HG02973 (cell line): ENCODE results near the gene NDUFA3.

ENCODE experiments used
- ATAC-seq: cut with Tn5 transposase; IDR thresholded peaks from one replicate; pipeline ENCODE4 v1.9.1; 2021; ENCODE audit warnings: moderate library complexity; ENCODE audit not compliant: unreplicated experiment

The NDUFA3 gene

DNA sequence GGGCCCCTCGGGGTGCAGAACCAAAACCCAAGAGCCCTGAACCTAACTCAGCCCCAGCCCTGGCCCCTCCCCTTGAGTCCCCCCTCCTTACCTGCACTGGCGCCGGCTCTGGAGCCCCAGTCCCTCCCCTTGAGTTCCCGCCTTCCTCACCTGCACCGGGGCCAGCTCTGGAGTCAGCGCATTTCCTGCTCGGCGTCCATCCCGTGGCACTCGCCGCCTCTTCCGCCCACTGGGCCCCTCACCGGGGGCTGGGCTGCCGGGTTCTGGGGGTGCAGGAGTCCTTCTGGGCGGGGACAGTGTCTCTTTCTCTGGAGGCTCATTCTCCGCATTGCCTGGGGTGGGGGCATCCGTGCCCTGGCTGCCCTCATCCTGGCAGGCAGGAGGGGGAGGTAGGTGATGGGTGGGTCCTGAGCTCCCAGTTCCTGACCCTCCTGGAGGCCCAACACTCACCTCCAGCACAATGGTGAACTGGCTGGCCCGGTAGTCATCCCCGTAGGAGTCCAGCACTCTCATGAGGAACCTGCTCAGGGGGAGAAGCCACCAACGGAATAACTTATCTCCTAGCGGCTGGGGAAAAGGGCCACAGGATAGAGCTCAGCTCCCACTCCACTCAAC lies 5.3 kb downstream of the NDUFA3 start:
- no peak for ATAC-seq

DNA sequence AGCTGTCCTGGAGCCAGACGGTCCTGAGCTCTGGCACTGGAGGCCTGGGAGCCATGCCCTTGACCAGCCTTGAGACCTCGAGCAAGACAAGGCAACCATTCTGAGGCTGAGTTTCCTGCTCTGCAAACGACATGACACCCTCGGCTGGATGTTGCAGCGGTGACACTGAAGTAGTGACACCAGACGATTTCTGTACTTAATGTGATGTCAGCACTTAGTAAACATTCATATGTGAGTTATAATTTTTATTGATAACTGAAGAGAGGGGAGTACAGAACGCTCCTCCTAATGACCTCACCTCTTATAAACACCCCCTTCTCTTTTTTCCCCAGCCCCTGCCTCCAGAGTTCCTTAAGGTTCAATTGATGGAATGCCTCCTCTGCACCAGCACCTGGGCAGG lies 5.8 kb downstream of the NDUFA3 start:
- ATAC-seq, result no peak

DNA sequence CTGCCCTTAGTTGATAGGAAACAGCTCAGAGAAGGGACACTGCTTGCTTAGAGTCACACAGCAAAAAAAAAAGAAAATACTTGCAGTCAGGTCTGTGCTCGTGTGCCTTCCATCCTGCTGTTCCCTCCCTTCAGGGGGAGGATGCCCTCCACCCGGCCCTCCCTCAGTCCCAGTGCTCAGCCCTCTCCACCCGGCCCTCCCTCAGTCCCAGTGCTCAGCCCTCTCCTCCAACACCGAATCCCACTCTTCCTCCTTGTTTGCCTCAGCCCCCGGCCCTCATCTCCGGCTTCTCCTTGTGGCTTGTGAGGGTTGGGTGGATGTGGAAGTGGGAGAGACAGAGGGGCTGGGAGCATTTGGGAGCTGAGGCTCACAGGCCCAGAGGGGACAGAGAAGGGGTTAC lies 7.0 kb downstream of the NDUFA3 start:
- no peak for ATAC-seq

DNA sequence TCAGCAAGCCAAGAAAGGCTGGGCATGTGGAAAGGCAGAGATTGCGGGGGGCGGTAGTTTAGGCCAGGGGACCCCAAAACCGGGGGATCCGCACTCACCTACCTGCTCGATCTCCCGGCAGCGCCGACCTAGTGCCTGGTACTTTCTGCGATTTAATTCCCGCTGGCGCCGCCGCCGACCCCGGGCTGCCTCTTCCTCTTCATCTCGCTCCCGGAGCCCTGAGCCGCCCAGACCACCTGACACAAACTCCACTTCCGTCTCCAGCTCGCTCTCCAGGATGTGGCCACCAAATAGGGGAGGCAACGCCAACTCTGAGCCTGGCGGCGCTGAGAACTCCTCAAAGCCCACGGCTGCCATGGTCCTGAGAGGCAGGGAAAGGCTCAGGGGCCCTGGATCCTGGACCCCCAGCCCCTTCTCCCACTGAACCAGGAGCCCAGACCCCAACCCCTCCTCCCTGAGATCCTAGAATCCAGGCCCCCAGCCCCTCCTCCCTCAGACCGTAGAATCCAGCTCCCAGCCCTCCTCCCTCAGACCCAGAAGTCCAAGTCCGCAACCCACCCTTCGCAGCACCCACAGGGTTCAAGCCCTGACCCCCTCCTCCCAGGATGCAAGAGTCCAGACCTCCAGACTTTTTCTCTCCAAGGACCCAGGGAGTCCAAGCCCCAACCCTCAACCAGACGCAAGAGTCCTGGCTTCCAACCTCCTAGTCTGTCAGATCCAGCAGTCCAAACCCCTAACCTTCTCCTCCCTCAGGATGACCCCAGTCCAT lies 11.9 kb downstream of the NDUFA3 start:
- peak; percentile 28 for ATAC-seq

DNA sequence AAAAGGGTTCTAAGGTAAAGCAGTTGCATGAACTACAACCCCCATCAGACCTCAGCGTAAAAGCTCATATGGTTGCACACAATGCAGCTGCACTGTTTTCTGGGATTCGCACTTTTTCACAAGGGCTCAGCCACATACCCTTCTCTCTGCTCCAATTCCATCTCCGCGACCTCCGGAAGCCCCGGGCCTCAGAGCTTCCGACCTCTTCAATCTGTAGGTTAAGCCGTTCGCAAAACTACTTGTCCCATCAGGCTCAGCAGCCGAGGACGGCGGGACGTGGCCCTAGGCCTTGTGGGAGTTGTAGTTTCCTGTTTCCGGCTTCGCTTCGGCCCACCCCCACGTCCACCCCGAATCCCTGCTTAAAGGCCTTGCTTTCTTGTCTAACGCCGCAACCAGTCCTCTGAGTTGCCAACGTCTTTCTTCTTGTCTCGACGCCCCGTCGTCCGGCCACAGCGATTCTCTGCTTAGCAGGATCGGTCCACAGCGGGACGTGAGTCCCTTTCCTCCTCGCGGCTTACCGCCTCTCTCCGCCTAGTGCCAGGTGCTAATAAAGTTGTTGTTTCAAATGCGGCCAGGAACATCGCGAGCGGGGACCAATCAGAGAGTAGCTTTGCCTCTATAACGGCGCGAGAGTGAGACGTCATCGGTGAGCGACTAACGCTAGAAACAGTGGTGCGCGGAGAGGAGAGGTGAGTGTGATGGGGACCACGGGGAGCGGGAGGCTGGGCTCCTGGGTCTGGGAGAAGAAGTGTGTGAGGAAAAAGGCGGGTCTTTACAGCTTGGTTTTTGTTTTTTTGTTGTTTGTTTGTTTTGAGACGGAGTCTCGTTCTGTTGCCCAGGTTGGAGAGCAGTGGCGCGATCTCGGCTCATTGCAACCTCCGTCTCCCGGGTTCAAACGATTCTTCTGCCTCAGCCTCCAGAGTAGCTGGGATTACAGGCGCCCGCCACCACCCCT lies 12.7 kb downstream of the NDUFA3 start, which contains the start of the genes PRPF31 and TFPT:
Gene PRPF31, plus strand, starts transcription at position 646 of the 955 bp plus-strand sequence. CDS start 2,525 bp downstream, outside the sequence.
Gene TFPT, minus strand, starts transcription at position 549 of the 955 bp plus-strand sequence. Its CDS starts 388 bp downstream, at position 161.
- ATAC-seq, result peak; percentile 76

DNA sequence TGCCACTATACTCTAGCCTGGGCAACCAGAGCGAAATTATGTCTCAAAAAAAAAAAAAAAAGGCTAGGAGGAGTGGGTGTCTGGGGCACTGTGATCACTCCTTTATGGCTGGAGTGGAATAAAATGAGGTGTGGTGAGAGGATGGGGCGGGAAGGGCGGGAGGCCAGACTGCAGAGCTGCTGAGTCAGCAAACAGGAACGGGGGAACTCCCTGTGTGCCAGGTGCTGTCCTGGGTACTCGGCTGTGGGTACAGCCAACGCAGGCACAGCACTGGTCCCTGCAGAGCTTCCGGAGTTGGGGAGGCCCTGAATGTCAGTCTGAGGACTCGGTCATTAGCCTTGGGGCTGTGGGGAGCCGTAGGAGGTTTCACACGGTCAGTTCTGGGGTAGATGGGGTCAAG lies 18.6 kb downstream of the NDUFA3 start:
- no peak for ATAC-seq

DNA sequence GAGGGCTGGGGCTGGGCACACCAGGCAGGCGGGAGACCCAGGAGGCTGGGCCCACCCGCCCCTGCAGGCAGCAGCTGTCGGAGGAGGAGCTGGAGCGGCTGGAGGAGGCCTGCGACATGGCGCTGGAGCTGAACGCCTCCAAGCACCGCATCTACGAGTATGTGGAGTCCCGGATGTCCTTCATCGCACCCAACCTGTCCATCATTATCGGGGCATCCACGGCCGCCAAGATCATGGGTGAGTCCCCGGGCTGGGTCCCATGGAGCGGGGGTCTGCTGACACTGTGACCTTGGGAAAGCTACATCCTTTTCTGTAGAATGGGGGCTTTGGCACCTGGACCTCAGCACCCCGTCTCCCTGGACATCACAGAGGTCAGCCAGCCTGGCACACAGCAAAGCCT lies 21.0 kb downstream of the NDUFA3 start:
- ATAC-seq, result no peak

DNA sequence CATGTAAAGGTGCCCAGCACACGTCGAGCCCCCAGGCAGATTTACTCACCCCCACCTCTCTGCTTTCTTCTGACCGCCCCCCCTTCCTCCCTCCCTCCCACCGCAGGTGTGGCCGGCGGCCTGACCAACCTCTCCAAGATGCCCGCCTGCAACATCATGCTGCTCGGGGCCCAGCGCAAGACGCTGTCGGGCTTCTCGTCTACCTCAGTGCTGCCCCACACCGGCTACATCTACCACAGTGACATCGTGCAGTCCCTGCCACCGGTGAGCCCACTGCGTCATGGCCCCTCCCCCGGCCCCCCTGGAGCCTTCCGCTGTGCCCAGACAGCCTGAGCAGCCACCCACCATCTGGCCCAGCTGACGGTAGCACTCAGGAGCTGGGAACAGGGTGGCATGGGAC lies 21.7 kb downstream of the NDUFA3 start:
- no peak for ATAC-seq

DNA sequence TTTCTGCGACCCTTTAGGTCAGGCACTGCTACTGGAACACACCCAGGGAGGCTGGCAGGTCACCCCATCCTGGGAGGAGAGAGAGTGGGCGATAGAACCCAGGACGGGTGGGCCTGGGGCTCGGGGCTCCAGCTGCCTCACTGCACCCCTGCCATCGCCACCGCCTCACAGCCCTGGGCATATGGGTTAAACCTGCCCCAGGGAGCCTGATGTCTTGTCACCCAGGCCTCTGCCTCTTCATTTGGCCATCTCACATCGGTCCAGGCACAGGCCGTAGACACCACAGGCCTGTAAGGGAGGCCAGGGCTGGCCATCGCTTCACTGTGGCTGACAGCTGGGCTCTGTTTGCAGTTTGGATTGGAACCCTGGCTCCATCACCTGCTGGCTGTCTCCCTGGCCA lies 23.1 kb downstream of the NDUFA3 start:
- no peak for ATAC-seq

DNA sequence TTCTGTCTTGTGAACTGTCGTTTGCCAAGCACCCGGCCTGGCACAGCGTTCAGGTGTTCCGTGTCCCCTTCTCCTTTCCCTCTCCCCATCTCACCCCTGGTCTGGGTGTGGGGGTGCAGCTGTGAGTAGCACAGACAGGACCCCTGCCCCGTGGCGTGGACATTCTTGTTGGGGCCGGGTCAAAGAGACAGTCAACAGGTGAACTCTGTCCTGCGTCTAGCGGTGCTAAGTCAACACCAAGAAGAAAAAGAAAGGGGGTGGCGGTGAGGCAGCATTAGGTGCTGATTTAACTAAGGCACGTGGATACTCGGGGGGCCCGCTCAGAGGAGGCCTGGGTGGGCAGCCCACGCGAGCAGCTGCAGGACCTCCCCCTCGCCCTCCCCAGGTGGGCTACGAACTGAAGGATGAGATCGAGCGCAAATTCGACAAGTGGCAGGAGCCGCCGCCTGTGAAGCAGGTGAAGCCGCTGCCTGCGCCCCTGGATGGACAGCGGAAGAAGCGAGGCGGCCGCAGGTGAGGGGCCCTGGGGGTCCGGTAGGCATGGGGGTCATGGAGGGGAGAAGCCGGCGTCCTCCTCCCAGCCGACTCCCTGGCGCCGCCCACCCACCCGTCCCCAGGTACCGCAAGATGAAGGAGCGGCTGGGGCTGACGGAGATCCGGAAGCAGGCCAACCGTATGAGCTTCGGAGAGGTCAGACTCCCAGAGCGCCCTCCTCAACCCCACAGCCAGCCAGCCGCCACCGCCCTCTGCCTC lies 25.2 kb downstream of the NDUFA3 start:
- ATAC-seq, result no peak

DNA sequence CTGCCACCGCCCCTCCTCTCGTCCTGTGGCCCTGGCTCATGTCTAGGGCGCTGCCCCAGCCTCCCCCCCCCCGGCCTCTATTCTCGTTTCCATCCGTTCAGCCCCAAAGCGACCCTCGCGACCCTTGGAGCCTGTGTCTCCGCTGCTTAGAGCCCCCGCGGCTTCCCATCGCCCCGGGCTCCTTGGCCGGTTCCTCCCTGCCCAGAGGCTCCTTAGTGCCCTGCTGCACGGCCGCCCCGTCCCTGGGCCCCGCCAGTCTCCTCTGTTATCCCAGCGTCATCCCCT lies 25.7 kb downstream of the NDUFA3 start:
- no peak for ATAC-seq

DNA sequence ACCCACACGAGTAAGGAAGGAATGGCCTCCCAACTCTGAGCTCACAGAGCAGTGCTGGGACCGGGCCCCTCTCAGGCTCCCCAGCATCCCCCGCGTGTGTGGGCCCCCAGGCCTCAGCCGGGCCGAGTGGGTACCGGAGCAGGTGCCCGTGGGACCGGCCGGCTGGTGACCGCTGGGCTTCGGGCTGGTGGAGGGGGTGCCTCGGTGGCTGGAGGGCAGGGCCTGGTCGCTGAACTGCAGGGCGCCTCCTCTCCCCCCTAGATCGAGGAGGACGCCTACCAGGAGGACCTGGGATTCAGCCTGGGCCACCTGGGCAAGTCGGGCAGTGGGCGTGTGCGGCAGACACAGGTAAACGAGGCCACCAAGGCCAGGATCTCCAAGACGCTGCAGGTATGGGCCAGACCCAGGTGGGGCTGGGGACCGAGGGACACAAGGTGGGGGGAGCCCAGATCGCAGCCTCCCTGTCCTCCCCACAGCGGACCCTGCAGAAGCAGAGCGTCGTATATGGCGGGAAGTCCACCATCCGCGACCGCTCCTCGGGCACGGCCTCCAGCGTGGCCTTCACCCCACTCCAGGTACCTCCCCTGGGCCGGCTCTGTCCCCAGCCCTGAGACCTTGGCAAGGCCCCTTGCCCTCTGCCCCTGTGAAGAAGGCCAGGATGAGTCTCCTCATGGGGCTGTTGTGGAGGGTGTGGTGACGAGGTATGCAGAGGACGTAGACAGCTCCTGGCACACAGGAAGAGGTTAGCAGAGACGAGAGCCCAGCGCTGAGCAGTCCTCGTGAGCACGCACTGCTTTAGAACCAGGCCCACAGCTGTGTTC lies 26.4 kb downstream of the NDUFA3 start:
- ATAC-seq, result no peak

DNA sequence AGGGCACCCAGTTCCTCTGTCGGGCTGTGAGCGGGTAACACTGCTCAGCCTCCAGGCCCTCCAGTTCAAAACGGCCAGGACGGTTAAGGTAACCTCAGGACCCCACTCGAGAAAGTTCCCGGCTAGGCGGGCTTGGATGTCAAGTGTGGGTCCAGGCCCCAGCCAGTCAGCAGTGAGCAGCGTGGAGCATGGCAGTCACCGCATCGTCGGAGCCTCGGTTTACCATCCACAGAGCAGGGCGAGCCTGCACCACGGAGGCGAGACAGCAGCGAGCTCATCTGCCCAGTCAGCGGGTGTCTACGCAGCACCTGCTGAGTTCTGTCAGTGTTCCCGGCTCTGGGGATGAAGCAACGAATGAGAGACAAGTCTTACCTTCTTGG lies 27.0 kb downstream of the NDUFA3 start:
- no peak for ATAC-seq

DNA sequence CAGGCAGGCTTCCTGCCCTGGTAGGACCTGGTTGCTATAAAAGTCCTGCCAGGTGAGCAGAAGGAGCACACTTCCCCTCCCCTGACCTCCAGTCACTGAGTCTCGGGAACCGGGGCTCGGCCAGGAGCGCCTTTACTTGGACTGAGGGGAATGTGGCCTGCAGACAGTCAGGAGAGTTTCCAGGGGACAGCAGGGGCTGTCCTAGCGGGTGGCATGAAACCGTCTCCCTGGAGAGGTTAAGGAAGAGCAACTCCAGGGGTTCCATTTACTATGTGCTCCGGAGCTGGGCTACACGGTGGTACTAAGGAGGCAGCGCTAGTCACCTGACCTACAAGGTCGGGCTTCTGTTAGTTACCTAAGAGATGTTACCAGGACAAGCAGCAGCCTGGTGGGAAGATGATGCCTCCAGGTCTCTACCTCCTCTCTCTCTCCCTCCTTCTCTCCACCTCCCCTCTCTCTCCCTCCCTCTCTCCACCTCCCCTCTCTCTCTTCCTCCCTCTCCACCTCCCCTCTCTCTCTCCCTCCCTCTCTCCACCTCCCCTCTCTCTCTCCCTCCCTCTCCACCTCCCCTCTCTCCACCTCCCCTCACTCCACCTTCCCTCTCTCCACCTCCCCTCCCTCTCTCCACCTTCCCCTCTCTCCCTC lies 30.8 kb downstream of the NDUFA3 start:
- no peak for ATAC-seq

DNA sequence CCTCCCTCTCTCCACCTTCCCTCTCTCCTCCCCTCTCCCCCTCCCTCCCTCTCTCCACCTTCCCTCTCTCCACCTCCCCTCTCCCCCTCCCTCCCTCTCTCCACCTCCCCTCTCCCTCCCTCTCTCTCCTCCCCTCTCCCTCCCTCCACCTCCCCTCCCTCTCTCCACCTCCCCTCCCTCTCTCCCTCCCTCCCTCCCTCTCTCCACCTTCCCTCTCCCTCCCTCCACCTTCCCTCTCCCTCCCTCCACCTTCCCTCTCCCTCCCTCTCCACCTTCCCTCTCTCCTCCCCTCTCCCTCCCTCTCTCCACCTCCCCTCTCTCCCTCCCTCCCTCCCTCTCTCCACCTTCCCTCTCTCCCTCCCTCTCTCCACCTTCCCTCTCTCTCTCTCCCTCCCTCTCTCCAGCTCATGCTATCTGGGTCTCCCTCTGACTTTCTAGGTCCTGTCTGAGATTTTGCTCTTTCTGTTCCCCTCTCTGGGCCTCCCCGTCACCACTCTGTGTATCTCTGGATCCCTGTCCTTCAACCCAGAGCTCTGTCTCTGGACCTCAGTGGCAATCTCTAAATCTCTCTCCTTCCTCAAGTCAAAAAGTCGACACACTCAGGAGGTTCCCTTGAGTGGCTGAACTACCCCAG lies 31.4 kb downstream of the NDUFA3 start:
- no peak for ATAC-seq

DNA sequence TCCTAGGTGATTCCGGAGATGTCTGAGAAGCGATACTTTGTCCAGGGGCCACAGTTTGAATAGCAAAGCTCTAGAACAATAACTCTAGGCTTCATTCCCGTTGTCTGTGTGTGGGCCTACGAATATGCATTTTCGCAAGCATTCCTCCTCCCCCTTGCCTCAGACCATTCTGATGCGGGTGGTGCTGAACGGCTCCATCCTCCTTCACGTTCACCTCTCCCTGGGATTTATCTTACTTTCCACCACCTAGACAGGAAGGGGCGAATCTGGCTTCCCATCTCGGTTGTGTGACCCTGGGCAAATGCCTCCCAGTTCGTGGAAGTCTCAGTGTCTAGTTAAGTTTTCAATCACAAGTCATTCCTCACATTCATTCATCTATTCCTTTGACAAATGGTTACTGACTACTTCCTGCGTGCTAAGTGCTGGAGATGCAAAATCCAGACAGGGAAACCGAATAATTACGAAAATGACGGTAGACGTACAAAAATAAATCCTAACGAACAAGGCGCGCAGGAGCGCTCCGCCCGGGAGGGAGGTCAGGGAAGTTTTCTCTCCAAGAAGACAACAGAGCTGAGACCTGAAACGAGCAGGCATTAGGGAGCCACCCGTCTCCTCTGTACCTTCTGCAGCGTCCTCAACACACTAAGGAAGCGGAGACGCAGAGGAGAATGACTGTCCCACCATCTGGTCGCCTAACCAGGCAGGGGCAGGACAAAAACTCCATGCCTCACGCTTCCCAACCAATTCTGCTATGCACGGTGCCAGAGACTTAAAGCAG lies 33.6 kb downstream of the NDUFA3 start:
- peak; percentile 0 for ATAC-seq

DNA sequence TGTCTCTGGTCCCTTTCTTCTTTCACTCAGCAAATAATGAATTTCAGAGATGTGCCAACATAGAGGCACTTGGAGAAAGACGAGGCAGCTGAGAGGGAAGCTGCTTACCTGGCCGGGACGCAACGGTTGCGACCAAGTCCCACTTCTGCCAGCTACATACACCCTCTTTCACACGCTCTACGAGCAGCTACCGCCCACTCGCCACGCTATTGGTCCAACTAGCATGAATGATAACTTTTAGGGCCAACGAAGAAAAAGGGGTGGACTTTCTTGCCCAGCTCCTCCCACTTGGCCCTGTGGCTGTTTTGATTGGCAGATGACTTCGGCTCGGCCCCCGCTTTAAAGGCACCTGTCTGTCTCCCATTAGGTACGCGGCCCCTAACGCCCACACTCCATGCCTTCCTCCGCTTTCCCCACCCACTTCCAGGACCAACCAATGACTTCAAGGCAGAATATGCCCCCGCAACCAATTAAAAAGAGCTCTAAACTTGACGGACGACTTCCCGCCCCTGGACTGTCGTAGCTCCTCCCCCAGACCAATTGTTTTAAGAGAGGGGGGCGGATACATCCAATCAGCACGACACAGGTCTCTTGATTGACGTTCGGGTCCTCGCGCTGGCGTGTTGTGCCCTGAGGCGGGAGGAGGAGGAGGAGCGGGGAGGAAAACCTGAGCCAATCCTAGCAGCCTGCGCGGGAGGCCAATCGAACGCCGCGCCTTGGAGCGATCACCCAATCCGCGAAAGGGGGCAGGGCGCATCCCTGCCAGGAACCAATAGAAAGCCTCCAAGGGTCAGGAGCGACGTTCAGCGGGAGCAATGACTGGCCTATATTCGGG lies 34.4 kb downstream of the NDUFA3 start:
- ATAC-seq, result peak; percentile 69
